ENCODE data around the gene OR2A5. TPM values are rescaled to one million over a fixed set of nuclear protein-coding genes. Genes with fewer than 3 reads are reported as not detected.

Gene OR2A5
- total and polyA plus RNA-seq, 9 of the 15 experiments (the other 6 are each of a cell fraction or from before 2014, with no cell fraction given), result not detected

DNA sequence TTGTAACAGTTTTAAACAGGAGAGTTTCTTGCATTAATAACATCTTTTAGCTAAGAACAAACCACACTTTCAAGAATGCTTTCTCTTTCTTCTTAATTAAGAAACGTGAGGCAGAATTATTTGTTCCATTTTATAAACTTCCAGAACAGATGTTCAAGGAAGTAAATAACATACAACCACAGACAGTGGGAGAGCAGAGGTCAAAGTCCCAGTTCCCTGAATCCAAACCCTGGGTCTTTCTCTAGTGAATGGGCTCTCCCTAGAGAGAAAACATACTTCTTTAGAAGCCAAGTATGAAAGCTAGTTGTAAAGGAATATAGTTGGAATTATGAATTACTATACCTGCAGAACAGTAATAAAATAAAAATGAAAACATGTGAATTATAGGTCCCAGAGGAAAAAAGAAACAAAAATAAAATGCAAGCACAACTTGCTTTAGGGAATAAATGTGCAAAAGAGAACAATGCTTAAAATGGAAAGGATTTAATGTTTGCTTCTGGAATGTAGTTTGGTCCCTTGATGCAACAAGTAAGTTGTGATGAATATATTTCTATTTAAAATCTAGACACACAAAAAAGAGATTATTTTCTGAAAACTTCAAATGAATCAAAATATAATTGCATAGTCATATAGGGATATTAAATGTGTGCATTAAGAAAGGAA lies 42.6 kb upstream of the OR2A5 start (continued):
- TF ChIP-seq HDAC2 (IDR thresholded peaks at IDR 0.05), result no peak
- TF ChIP-seq POLR3G (IDR thresholded peaks at IDR 0.05; ENCODE audit: extremely low read depth, insufficient read length, insufficient replicate concordance), result no peak
- TF ChIP-seq SMAD3 (CRISPR knock-in tag; conservative IDR thresholded peaks at IDR 0.05), result no peak

DNA sequence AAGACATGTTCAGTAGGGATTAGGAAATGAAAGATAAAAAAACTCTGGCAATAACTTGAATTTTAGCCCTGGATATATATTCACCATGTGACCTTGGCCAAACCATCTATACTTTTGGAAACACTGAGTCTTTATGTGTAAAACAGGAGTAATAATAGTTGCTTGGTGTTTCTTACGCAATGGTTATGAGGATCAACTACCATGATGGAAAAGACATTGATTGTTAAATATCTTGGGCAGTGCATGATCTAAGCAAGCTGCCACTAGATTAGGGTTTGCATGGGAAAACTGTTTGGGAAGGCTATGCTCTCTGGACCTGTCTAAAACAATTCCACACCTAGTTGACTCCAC lies 42.1 kb upstream of the OR2A5 start:
- no peaks in the 10 kb centered on the region for H3K36me3 ChIP-seq (ENCODE audit: control insufficient read depth, insufficient read depth, low read length)
- no peak for DNase-seq (ENCODE audit: extremely low read depth in 1 of 4, low spot score in 3 of 4)
- no peak overlapping the region for H3K9ac ChIP-seq (ENCODE audit: insufficient read depth in 1 of 2, low read depth in 2 of 2, low read length in 2 of 2)
- H3K9me1 ChIP-seq (ENCODE audit: control insufficient read depth, insufficient read depth, low read length), result no peaks in the 10 kb centered on the region
- TF ChIP-seq CEBPB (tag; IDR thresholded peaks at IDR 0.05), result peak; percentile 46; the same call in 1 of the 2 replicates
- TF ChIP-seq POLR2H (tag; IDR thresholded peaks at IDR 0.05; ENCODE audit: low read depth), result no peak
- TF ChIP-seq, protein P1, sequence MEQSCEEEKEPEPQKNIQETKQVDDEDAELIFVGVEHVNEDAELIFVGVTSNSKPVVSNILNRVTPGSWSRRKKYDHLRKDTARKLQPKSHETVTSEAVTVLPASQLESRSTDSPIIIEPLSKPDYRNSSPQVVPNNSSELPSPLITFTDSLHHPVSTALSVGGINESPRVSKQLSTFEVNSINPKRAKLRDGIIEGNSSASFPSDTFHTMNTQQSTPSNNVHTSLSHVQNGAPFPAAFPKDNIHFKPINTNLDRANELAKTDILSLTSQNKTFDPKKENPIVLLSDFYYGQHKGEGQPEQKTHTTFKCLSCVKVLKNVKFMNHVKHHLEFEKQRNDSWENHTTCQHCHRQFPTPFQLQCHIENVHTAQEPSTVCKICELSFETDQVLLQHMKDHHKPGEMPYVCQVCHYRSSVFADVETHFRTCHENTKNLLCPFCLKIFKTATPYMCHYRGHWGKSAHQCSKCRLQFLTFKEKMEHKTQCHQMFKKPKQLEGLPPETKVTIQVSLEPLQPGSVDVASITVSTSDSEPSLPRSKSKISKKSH (CRISPR knock-in tag; IDR thresholded peaks at IDR 0.05), result no peak
- TF ChIP-seq, protein P2, sequence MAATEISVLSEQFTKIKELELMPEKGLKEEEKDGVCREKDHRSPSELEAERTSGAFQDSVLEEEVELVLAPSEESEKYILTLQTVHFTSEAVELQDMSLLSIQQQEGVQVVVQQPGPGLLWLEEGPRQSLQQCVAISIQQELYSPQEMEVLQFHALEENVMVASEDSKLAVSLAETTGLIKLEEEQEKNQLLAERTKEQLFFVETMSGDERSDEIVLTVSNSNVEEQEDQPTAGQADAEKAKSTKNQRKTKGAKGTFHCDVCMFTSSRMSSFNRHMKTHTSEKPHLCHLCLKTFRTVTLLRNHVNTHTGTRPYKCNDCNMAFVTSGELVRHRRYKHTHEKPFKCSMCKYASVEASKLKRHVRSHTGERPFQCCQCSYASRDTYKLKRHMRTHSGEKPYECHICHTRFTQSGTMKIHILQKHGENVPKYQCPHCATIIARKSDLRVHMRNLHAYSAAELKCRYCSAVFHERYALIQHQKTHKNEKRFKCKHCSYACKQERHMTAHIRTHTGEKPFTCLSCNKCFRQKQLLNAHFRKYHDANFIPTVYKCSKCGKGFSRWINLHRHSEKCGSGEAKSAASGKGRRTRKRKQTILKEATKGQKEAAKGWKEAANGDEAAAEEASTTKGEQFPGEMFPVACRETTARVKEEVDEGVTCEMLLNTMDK (IDR thresholded peaks at IDR 0.05; ENCODE audit: borderline replicate concordance, insufficient read depth, low read depth, low read length, poor library complexity, severe bottlenecking), result no peak
- no peak for TF ChIP-seq CEBPG (CRISPR knock-in tag; IDR thresholded peaks at IDR 0.05)
- peak in 1 of 2 experiments; percentile 24; a peak in 1 of 4 replicates for TF ChIP-seq CEBPG (tag; conservative IDR thresholded peaks at IDR 0.05 in 1 of 2, IDR thresholded peaks at IDR 0.05 in 1 of 2)
- no peaks in the 10 kb centered on the region for H3K27me3 ChIP-seq (ENCODE audit: control insufficient read depth in 2 of 2, insufficient read depth in 2 of 2, low read length in 2 of 2)
- H3K4me1 ChIP-seq (replicated peaks in 1 of 2; ENCODE audit: control insufficient read depth in 2 of 2, insufficient read depth in 2 of 2, low read length in 2 of 2), result no peaks in the 10 kb centered on the region
- FAIRE-seq, result no peak
- WGBS (ENCODE audit: insufficient coverage, low coverage, missing lambda C conversion rate), result 0% methylated on average over 1 of the region's 1 CpG
- no TSS peak for BruUV-seq (replicated peaks)
- no peak overlapping the region for H3K4me2 ChIP-seq (ENCODE audit: insufficient read depth, low read length)
- ChIA-PET POLR2A (interaction anchor here (0.9 kb wide), 1 partner anchor 13 kb away, joined by 5 read pairs; no protein-coding TSS in a partner anchor), CTCF (ENCODE audit: low intra/inter-chr PET ratio) (no interaction called here)
- H4K20me1 ChIP-seq (replicated peaks; ENCODE audit: control insufficient read depth, insufficient read depth, low read length), result no peaks in the 10 kb centered on the region
- intact Hi-C loops (cut with micrococcal nuclease) (no loop called here), in situ Hi-C loops (cut with MboI) (no loop called here)
- H3K4me3 ChIP-seq, result no peak overlapping the region
- ATAC-seq, result no peak
- no peaks in the 10 kb centered on the region for H3K79me2 ChIP-seq (ENCODE audit: control insufficient read depth, insufficient read depth, low read length)
- peaks cover 6% of the 10 kb centered on the region for H3K9me3 ChIP-seq (replicated peaks; ENCODE audit: control insufficient read depth, insufficient read depth, low read depth, low read length)
- H2AFZ ChIP-seq (ENCODE audit: low read depth, low read length), result no peak overlapping the region
- H3K27ac ChIP-seq (ENCODE audit: extremely low read depth, low read depth, low read length), result no peak overlapping the region

Data from K562 (cell line).